Immature natural killer cell (primary cell): ENCODE measurements around the gene ZNF766. TPM values are rescaled to one million over a fixed set of nuclear protein-coding genes. Genes with fewer than 3 reads are reported as not detected.

Experiments
- polyA plus RNA-seq, 3 donors: library from polyadenylated mRNA; unstranded; fragments of 300-500 nt; fragmentation: Illumina TruSeq; gene quantifications; one replicate each; pipeline ENCODE4 v1.2.3, GENCODE V29; 2021

Gene ZNF766
- polyA plus RNA-seq, 3 donors from 2014 or later, result 25.6 to 47.8 (median 32.4) TPM

Other genes starting within 250 kb of the ZNF766 start
- gene ZNF614, start 241.2 kb upstream of the ZNF766 start, polyA plus RNA-seq, result 1 to 10 TPM; 5.2 to 6.7 (median 6.1) TPM
- 1 to 10 TPM in 2 of 3 donors, under 1 TPM in 1; 0.31 to 9.2 (median 3.6) TPM for gene ZNF432, start 220.7 kb upstream of the ZNF766 start, polyA plus RNA-seq
- 1 to 10 TPM; 3.4 to 5.6 (median 4.9) TPM for gene ZNF841, start 173.8 kb upstream of the ZNF766 start, polyA plus RNA-seq
- 10 to 100 TPM in 1 of 3 donors, 1 to 10 TPM in 1, not detected in 1; 3.2 to 10.7 TPM for gene ZNF616, start 129.6 kb upstream of the ZNF766 start, polyA plus RNA-seq
- gene ZNF836, start 98.0 kb upstream of the ZNF766 start, polyA plus RNA-seq, result 10 to 100 TPM in 1 of 3 donors, 1 to 10 TPM in 2; 7.2 to 15.9 (median 7.7) TPM
- 100 to 1,000 TPM; 219 to 249 (median 243) TPM for gene PPP2R1A, start 79.5 kb upstream of the ZNF766 start, polyA plus RNA-seq
- 10 to 100 TPM; 12.4 to 22.4 (median 22.0) TPM for gene ZNF480, start 27.6 kb downstream of the ZNF766 start, polyA plus RNA-seq
- gene ZNF610, start 66.7 kb downstream of the ZNF766 start, polyA plus RNA-seq, result 1 to 10 TPM in 1 of 3 donors, under 1 TPM in 1, not detected in 1; 0.63 to 1.3 TPM
- 10 to 100 TPM; 27.3 to 30.1 (median 29.1) TPM for gene ZNF880, start 100.3 kb downstream of the ZNF766 start, polyA plus RNA-seq
- gene ZNF528, start 128.3 kb downstream of the ZNF766 start, polyA plus RNA-seq, result 10 to 100 TPM in 2 of 3 donors, 1 to 10 TPM in 1; 9.9 to 15.2 (median 12.0) TPM
- not detected for gene ZNF534, start 159.6 kb downstream of the ZNF766 start, polyA plus RNA-seq
- gene ZNF578, start 184.0 kb downstream of the ZNF766 start, polyA plus RNA-seq, result 1 to 10 TPM; 2.0 to 8.3 (median 4.1) TPM